HCT116 (cell line): ENCODE data around the gene PLN. TPM values are rescaled to one million over a fixed set of nuclear protein-coding genes. Genes with fewer than 3 reads are reported as not detected.

Experiments used
- ATAC-seq: fragments of 200-7000 bp; cut with Tn5 transposase; 2 replicates; pipeline ENCODE4 v1.9.1; 2020; ENCODE audit warnings: mild to moderate bottlenecking, moderate library complexity
- BruUV-seq: library from RNA; stranded (reverse); fragments of 400-500 nt; replicated peaks from 2 replicates; lab custom pipeline; 2021; lab: Mats Ljungman, UMichigan
- CTCF ChIA-PET: fragments of 300-600 bp; sonication (Branson Sonifier 250); formaldehyde crosslinking; loops from one replicate; lab custom pipeline; 2021; ENCODE audit warnings: antibody characterized with exemption; lab: Charles Lee
- POLR2A ChIA-PET: fragments of 300-600, 350-600 bp; sonication (Branson Sonifier 250); formaldehyde crosslinking; loops from one replicate; lab custom pipeline; 2021; ENCODE audit warnings: antibody characterized with exemption; lab: Charles Lee
- RAD21 ChIA-PET, 2 experiments: fragments of 300-600 bp; sonication (Branson Sonifier 250); formaldehyde crosslinking; loops; one replicate each; lab custom pipeline; 2023; ENCODE audit warnings: low total read pairs in 2 of 2; ENCODE audit not compliant: uncharacterized antibody in 2 of 2, unreplicated experiment in 2 of 2, low non-redundant PET in 1 of 2; lab: Charles Lee
- DNase-seq: peaks from one replicate; pipeline ENCODE4 v3.0.0-alpha.2; 2010; ENCODE audit warnings: low read depth, low spot score
- H2AFZ ChIP-seq: fragments of 200-600 bp; shearing (Covaris generic), sonication (generic); 2 replicates; pipeline ENCODE4 v1.6.1; 2017; ENCODE audit warnings: low read depth, mixed run types, mixed read lengths, antibody characterized with exemption, low read length; ENCODE audit not compliant: poor library complexity, severe bottlenecking
- H3K27ac ChIP-seq: 2 replicates; pipeline ENCODE4 v1.5.1; 2012; ENCODE audit warnings: low read depth, low read length
- H3K27me3 ChIP-seq: fragments of 200-600 bp; sonication (generic); 2 replicates; pipeline ENCODE4 v1.6.1; 2016; ENCODE audit warnings: mixed run types, low read length, mixed read lengths; ENCODE audit not compliant: insufficient read depth
- H3K36me3 ChIP-seq, 2 experiments: fragments of 200-500 bp in 1 of 2; fragments of 200-600 bp in 1 of 2; sonication (Bioruptor generic) in 1 of 2; sonication (generic) in 1 of 2; 2 replicates each; pipeline versions ENCODE4 v1.5.1 to v1.6.1; 2014 to 2016; ENCODE audit warnings: low read length in 2 of 2, inconsistent platforms in 1 of 2, mixed read lengths in 1 of 2, mixed run types in 1 of 2; ENCODE audit not compliant: insufficient read depth in 2 of 2, control insufficient read depth in 1 of 2
- H3K4me1 ChIP-seq, 2 experiments: fragments of 200-600 bp in 1 of 2; sonication (generic) in 1 of 2; 2 replicates each; pipeline versions ENCODE4 v1.5.1 to v1.6.1; 2012 to 2017; ENCODE audit warnings: low read length in 2 of 2, inconsistent platforms in 1 of 2, mild to moderate bottlenecking in 1 of 2, mixed read lengths in 1 of 2, mixed run types in 1 of 2, moderate library complexity in 1 of 2; ENCODE audit not compliant: insufficient read depth in 2 of 2, control insufficient read depth in 1 of 2
- H3K4me2 ChIP-seq: fragments of 200-600 bp; sonication (generic); 2 replicates; pipeline ENCODE4 v1.6.1; 2017; ENCODE audit warnings: mixed run types, low read length, mixed read lengths
- H3K4me3 ChIP-seq, 2 experiments: fragments of 200-600 bp in 1 of 2; sonication (generic) in 1 of 2; replicated peaks in 1 of 2; 2 replicates each; pipeline ENCODE4 v1.5.1; 2011 to 2016; ENCODE audit warnings: low read length in 2 of 2, control low read depth in 1 of 2, low read depth in 1 of 2, mild to moderate bottlenecking in 1 of 2, mixed read lengths in 1 of 2, mixed run types in 1 of 2
- H3K79me2 ChIP-seq: fragments of 200-600 bp; sonication (generic); 2 replicates; pipeline ENCODE4 v1.6.1; 2017; ENCODE audit warnings: mild to moderate bottlenecking, mixed run types, low read length, moderate library complexity, mixed read lengths; ENCODE audit not compliant: insufficient read depth
- H3K9ac ChIP-seq: fragments of 200-600 bp; sonication (generic); 2 replicates; pipeline ENCODE4 v1.6.1; 2016; ENCODE audit warnings: low read length, mixed read lengths
- H3K9me2 ChIP-seq: fragments of 200-600 bp; sonication (generic), shearing (Covaris generic); 2 replicates; pipeline ENCODE4 v1.6.1; 2017; ENCODE audit warnings: mixed run types, mild to moderate bottlenecking, moderate library complexity; ENCODE audit not compliant: insufficient read depth
- H3K9me3 ChIP-seq, 2 experiments: fragments of 200-500 bp in 1 of 2; fragments of 200-600 bp in 1 of 2; sonication (Bioruptor generic) in 1 of 2; sonication (generic) in 1 of 2; 2 replicates each; pipeline ENCODE4 v1.6.1; 2014 to 2017; ENCODE audit warnings: low read length in 2 of 2, mixed read lengths in 2 of 2, inconsistent platforms in 1 of 2, low read depth in 1 of 2, mild to moderate bottlenecking in 1 of 2, mixed run types in 1 of 2, moderate library complexity in 1 of 2; ENCODE audit not compliant: control insufficient read depth in 1 of 2, insufficient read depth in 1 of 2
- H4K20me1 ChIP-seq: fragments of 200-600 bp; sonication (generic), shearing (Covaris generic); 2 replicates; pipeline ENCODE4 v1.6.1; 2017; ENCODE audit warnings: mixed run types, mild to moderate bottlenecking, moderate library complexity; ENCODE audit not compliant: insufficient read depth
- CBX3 ChIP-seq: IDR thresholded peaks from 2 replicates; pipeline ENCODE4 v1.6.1; 2012; ENCODE audit warnings: low read depth
- CEBPB ChIP-seq: IDR thresholded peaks from 2 replicates; pipeline ENCODE4 v1.6.1; 2012; ENCODE audit warnings: low read depth
- EZH2phosphoT487 ChIP-seq: fragments of 200-600 bp; IDR thresholded peaks from 2 replicates; pipeline ENCODE4 v1.6.1; 2018; ENCODE audit warnings: antibody characterized with exemption, borderline replicate concordance
- FOSL1 ChIP-seq: IDR thresholded peaks from 2 replicates; pipeline ENCODE4 v1.6.1; 2012; ENCODE audit warnings: low read depth
- JUND ChIP-seq: IDR thresholded peaks from 2 replicates; pipeline ENCODE4 v1.6.1; 2012
- POLR2A ChIP-seq: IDR thresholded peaks from 2 replicates; pipeline ENCODE4 v1.7.0; 2011; ENCODE audit warnings: borderline replicate concordance; ENCODE audit not compliant: insufficient read depth, insufficient read length; ENCODE audit errors: extremely low read depth
- POLR2AphosphoS5 ChIP-seq: IDR thresholded peaks from 2 replicates; pipeline ENCODE4 v1.6.1; 2011; ENCODE audit warnings: mild to moderate bottlenecking, low read depth, low read length, moderate library complexity
- SP1 ChIP-seq: IDR thresholded peaks from 2 replicates; pipeline ENCODE4 v1.6.1; 2012; ENCODE audit warnings: low read depth
- SRF ChIP-seq: IDR thresholded peaks from 2 replicates; pipeline ENCODE4 v1.6.1; 2012; ENCODE audit warnings: low read depth
- YY1 ChIP-seq: IDR thresholded peaks from 2 replicates; pipeline ENCODE4 v1.6.1; 2011; ENCODE audit warnings: low read length, low read depth, moderate library complexity, mild to moderate bottlenecking; ENCODE audit not compliant: insufficient replicate concordance; ENCODE audit errors: extremely low read depth
- ZFX ChIP-seq: fragments of 450-650 bp; IDR thresholded peaks from 2 replicates; pipeline ENCODE4 v1.6.1; 2017
- intact Hi-C: fragments of 100-400 bp; cut with micrococcal nuclease; formaldehyde crosslinking; loops from 2 replicates; pipeline ENCODE4 v1.10.0; 2022
- total RNA-seq: library from RNA; stranded (reverse); gene quantifications from one replicate; pipeline ENCODE4 v1.2.1, GENCODE V29; 2021; ENCODE audit not compliant: unreplicated experiment
- TF ChIP-seq, protein P1 (sequence below), 3 experiments: fragments of 200-600 bp in 1 of 3; sonication (generic) in 1 of 3; IDR thresholded peaks in 2 of 3; conservative IDR thresholded peaks in 1 of 3; 2 replicates each; pipeline ENCODE4 v1.5.1; 2012 to 2017; ENCODE audit warnings: low read depth in 2 of 3, low read length in 2 of 3, antibody characterized with exemption in 1 of 3, borderline replicate concordance in 1 of 3, control low read depth in 1 of 3, mild to moderate bottlenecking in 1 of 3, mixed read lengths in 1 of 3, mixed run types in 1 of 3, moderate library complexity in 1 of 3; ENCODE audit not compliant: insufficient read depth in 1 of 3
- TF ChIP-seq, protein P2 (sequence below): IDR thresholded peaks from 2 replicates; pipeline ENCODE4 v1.6.1; 2012
- TF ChIP-seq, protein P3 (sequence below): IDR thresholded peaks from 2 replicates; pipeline ENCODE4 v1.6.1; 2011; ENCODE audit warnings: mild to moderate bottlenecking, low read length, moderate library complexity; ENCODE audit not compliant: insufficient replicate concordance; ENCODE audit errors: extremely low read depth

Gene PLN
- total RNA-seq, 1 experiment from 2014 or later = not detected

DNA sequence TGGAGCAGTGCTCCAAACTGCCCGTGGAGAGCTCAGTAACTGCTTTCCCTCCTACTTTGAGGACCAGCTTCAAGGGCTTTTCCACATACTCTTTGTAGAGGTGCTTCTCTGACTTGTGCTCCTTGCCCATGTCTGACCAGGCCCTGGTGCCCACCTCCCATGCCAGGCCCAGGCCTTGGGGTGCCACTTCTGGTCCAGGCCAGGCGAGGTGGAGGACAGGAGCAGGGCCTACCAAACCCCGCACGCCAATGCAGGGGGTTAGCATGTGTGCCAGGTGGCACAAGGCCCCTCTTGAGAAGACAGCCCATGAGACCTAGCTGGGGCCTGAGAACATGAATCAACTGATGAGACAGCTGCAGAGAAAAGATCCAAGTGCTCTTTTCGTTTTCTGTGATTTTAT lies 47.0 kb upstream of the PLN start:
- RAD21 ChIA-PET = no interaction called here
- DNase-seq (no peak), ATAC-seq (no peak)
- H3K36me3 ChIP-seq = no peaks in the 10 kb centered on the region
- no peak overlapping the region for H3K4me2 ChIP-seq
- H3K27me3 ChIP-seq = no peaks in the 10 kb centered on the region
- H3K4me1 ChIP-seq = peaks cover 0 to 7% of the 10 kb centered on the region in 2 experiments; a peak in 3 of 4 replicates
- POLR2A ChIA-PET = no interaction called here
- no peaks in the 10 kb centered on the region for H3K9me2 ChIP-seq
- CTCF ChIA-PET = no interaction called here
- TF ChIP-seq CBX3 (no peak), YY1 (no peak), FOSL1 (no peak)
- TF ChIP-seq, protein P1, sequence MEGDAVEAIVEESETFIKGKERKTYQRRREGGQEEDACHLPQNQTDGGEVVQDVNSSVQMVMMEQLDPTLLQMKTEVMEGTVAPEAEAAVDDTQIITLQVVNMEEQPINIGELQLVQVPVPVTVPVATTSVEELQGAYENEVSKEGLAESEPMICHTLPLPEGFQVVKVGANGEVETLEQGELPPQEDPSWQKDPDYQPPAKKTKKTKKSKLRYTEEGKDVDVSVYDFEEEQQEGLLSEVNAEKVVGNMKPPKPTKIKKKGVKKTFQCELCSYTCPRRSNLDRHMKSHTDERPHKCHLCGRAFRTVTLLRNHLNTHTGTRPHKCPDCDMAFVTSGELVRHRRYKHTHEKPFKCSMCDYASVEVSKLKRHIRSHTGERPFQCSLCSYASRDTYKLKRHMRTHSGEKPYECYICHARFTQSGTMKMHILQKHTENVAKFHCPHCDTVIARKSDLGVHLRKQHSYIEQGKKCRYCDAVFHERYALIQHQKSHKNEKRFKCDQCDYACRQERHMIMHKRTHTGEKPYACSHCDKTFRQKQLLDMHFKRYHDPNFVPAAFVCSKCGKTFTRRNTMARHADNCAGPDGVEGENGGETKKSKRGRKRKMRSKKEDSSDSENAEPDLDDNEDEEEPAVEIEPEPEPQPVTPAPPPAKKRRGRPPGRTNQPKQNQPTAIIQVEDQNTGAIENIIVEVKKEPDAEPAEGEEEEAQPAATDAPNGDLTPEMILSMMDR (IDR thresholded peaks at IDR 0.05 in 2 of 3, conservative IDR thresholded peaks at IDR 0.05 in 1 of 3; ENCODE audit: borderline replicate concordance in 1 of 3, insufficient read depth in 1 of 3, low read depth in 2 of 3, low read length in 2 of 3) = no peak
- no peak overlapping the region for H3K27ac ChIP-seq
- H2AFZ ChIP-seq = no peak overlapping the region
- no peaks in the 10 kb centered on the region for H3K79me2 ChIP-seq
- no peaks in the 10 kb centered on the region for H3K9me3 ChIP-seq
- H4K20me1 ChIP-seq = no peaks in the 10 kb centered on the region
- no peak overlapping the region for H3K9ac ChIP-seq
- H3K4me3 ChIP-seq = no peak overlapping the region
- intact Hi-C loops = loop anchor here (10.0 kb wide), 1 partner anchor 656 kb away; no protein-coding TSS in a partner anchor
- no TSS peak for BruUV-seq

DNA sequence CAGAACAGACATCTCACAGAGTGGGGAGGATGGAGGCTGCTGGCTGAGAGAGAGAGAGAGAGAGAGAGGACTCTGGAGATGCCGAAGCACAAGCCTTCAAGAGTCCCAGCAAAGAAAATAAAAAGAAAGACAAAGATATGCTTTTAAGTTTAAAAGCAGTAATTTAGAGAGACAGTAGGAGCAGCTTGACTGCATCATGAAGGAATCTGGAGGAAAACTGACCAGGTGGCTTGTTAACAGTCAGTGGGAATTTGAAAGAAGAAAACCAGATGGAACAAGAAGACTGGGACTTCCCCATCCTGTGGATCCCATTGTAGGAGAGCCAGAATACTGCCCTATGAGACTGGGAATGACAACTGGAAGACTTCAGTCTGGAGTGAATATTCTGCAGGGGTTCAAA lies 46.3 kb upstream of the PLN start:
- no peaks in the 10 kb centered on the region for H3K36me3 ChIP-seq
- ATAC-seq = no peak
- H3K9me2 ChIP-seq = no peaks in the 10 kb centered on the region
- no peak overlapping the region for H2AFZ ChIP-seq
- BruUV-seq = no TSS peak
- H3K79me2 ChIP-seq = no peaks in the 10 kb centered on the region
- ChIA-PET CTCF (no interaction called here), POLR2A (no interaction called here), RAD21 (no interaction called here)
- H3K27ac ChIP-seq = no peak overlapping the region
- H3K4me3 ChIP-seq = no peak overlapping the region
- no peak for DNase-seq
- H3K9me3 ChIP-seq = no peaks in the 10 kb centered on the region
- no peaks in the 10 kb centered on the region for H3K27me3 ChIP-seq
- H3K9ac ChIP-seq = no peak overlapping the region
- intact Hi-C loops = loop anchor here (10.0 kb wide), 1 partner anchor 657 kb away; no protein-coding TSS in a partner anchor
- H3K4me1 ChIP-seq = peaks cover 0 to 2% of the 10 kb centered on the region in 2 experiments; a peak in 1 of 4 replicates
- no peaks in the 10 kb centered on the region for H4K20me1 ChIP-seq
- no peak overlapping the region for H3K4me2 ChIP-seq
- TF ChIP-seq POLR2A (no peak), JUND (no peak), SRF (no peak), EZH2phosphoT487 (no peak), CEBPB (no peak), POLR2AphosphoS5 (no peak), SP1 (no peak), ZFX (no peak), CBX3 (no peak)
- TF ChIP-seq, protein P2, sequence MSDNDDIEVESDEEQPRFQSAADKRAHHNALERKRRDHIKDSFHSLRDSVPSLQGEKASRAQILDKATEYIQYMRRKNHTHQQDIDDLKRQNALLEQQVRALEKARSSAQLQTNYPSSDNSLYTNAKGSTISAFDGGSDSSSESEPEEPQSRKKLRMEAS = no peak
- TF ChIP-seq, protein P3, sequence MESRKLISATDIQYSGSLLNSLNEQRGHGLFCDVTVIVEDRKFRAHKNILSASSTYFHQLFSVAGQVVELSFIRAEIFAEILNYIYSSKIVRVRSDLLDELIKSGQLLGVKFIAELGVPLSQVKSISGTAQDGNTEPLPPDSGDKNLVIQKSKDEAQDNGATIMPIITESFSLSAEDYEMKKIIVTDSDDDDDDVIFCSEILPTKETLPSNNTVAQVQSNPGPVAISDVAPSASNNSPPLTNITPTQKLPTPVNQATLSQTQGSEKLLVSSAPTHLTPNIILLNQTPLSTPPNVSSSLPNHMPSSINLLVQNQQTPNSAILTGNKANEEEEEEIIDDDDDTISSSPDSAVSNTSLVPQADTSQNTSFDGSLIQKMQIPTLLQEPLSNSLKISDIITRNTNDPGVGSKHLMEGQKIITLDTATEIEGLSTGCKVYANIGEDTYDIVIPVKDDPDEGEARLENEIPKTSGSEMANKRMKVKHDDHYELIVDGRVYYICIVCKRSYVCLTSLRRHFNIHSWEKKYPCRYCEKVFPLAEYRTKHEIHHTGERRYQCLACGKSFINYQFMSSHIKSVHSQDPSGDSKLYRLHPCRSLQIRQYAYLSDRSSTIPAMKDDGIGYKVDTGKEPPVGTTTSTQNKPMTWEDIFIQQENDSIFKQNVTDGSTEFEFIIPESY = no peak
- TF ChIP-seq, protein P1 (IDR thresholded peaks at IDR 0.05 in 2 of 3, conservative IDR thresholded peaks at IDR 0.05 in 1 of 3; ENCODE audit: borderline replicate concordance in 1 of 3, insufficient read depth in 1 of 3, low read depth in 2 of 3, low read length in 2 of 3) = no peak
